Epithelial cell of esophagus (primary cell): ENCODE data around the gene L1CAM.
A peak's percentile ranks its signal among the peaks of the same experiment; 100 is the strongest.

Experiments
- DNase-seq: peaks from one replicate; pipeline ENCODE4 v3.0.0; 2010; ENCODE audit warnings: low read depth
- H3K4me3 ChIP-seq: 2 replicates; pipeline ENCODE4 v1.5.1; 2011; ENCODE audit warnings: mild to moderate bottlenecking, low read length, control low read depth
- CTCF ChIP-seq: IDR thresholded peaks from 2 replicates; pipeline ENCODE4 v1.5.1; 2011; ENCODE audit warnings: low read depth, mild to moderate bottlenecking, low read length, control low read depth, inconsistent platforms; ENCODE audit not compliant: insufficient read depth; ENCODE audit errors: missing control alignments

L1CAM gene

GRCh38 chrX:153875391-153876111 is 10.4 kb downstream of the L1CAM start:
- no peak overlapping the region for H3K4me3 ChIP-seq
- peak; percentile 27 for DNase-seq
- no peak for TF ChIP-seq CTCF

DNA sequence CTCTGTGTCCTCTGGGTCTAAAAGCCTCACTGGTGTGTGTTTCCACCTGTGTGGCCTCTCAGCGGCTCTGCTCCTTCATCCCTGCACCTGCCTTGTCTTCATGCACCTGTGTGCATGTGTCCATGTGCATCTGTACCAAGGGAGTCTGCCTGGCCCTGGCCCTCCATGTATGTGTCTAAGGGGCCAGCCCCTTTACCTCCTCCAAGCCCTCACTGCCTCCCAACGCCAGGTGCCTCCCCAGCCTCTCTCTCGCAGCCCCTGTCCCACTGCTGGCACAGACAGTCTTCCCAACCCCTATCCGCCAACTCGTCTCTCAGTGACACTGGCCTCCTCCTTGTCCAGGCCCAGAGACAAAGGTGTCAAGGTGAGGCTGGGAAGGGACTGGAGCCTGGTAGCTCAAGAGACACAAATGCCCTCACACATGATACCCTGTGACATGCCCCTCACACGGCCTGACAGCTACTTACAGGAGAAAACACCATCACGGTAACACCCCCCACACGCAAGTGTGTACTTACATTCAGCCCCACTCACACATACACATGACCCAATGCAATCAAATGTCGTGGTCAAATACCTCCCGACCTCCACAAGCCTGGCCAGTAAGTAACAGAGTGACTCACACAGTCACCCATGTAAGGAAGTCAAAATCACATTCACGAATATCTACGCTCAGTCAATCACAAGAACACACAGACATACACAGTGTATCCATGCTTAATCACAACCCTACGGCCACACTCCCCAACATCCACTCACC is 11.4 kb downstream of the L1CAM start:
- no peak for DNase-seq
- no peak for TF ChIP-seq CTCF
- H3K4me3 ChIP-seq = no peak overlapping the region

DNA sequence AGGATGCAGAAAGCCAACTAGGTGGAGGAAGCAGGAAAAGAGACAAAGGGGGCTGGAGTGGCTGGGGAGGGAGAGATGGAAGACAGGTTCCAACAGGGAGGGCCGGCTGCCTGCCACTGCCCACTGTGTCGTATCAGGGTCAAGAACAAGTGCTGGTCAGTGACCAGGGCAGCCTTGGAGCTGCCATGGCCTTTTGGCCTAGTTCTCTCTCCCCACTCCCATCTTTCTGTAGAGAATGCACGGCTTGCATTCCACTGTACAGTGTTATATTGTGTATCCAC is 11.9 kb downstream of the L1CAM start:
- no peak for DNase-seq
- TF ChIP-seq CTCF = no peak
- no peak overlapping the region for H3K4me3 ChIP-seq

DNA sequence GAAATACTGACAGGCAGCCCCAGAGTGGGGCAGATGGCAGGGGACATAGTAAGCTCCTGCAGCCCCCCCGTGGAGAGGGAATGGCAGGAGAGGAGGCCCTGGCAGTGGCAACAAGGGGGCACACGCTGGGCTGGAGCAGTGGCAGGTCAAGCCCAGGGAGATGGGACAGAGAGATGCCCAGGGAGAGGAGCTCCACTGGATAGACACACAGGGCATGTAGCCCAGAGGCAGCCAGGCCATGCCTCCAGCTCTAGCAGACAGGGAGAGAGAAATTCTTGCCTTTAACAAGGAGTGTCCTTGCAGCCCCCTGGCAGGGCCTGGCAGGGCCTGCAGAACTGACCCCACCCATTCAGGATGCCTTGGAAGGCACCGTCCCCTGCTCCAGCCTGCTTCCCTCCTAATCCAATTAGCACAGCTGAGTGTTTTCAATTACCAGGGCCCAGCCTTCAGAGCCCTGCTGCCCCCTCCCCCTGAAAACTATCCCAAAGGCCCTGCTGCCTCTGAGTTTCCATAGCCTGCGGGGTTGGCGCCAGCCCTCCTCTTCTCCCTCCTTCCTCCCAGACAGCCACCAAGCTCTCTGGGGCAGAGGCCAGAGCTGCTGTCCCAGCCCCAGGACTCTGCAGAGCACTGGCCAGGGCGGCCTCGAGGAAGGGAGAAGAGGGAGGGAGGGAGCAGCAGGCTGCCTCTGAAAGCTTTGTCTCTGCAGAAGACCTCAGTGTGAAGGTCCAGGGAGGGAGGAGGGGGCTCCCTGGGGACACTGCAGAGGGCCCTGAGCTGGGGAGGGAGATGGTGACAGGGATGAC is 12.5 kb downstream of the L1CAM start:
- no peak for TF ChIP-seq CTCF
- no peak overlapping the region for H3K4me3 ChIP-seq
- no peak for DNase-seq

GRCh38 chrX:153871946-153872878 is 13.8 kb downstream of the L1CAM start:
- no peak for TF ChIP-seq CTCF
- DNase-seq = no peak
- no peak overlapping the region for H3K4me3 ChIP-seq

GRCh38 chrX:153871451-153871850 is 14.5 kb downstream of the L1CAM start:
- no peak for TF ChIP-seq CTCF
- no peak overlapping the region for H3K4me3 ChIP-seq
- DNase-seq = no peak
